Right lobe of liver (tissue), 4 donors: ENCODE results near the gene C2CD4D.

Source experiments
- POLR2A ChIP-seq: fragments of 450-650 bp; IDR thresholded peaks from one replicate; pipeline ENCODE4 v1.6.1; 2017; ENCODE audit warnings: antibody characterized with exemption, mild to moderate bottlenecking
- TF ChIP-seq, protein P1 (sequence below), 4 donors: fragments of 200-600 bp in 3 of 4; fragments of 450-650 bp in 1 of 4; IDR thresholded peaks; one replicate each; pipeline versions ENCODE4 v1.5.1 to v1.8.0; 2016 to 2022; ENCODE audit warnings: antibody characterized with exemption in 4 of 4, mild to moderate bottlenecking in 2 of 4
- donor health status: DM: no; HTN: no; CAD: no.
- donor health status: DM: no; HTN: no; CAD: no.
- donor health status: DM: no; HTN: yes; CAD: no.

DNA sequence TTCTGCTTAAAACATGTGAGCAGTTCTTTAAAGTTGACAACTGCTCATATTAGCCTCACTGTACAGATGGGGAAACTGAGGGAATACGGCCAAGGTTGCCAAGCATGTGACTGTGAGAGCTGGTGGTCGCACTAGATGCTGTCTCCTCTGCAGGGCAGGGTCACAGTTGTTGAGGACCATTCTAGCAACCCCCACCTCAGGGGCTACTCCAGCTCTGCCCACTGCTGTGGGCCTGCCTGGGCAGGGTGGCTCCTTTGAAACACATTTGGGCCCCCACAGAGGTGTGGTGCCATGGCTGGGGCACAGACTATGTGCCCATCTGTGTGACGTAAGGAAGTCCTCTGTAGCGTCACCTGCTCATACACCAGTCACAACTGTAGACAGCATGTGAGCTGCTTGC, 13.1 kb upstream of the C2CD4D start:
- TF ChIP-seq, protein P1, sequence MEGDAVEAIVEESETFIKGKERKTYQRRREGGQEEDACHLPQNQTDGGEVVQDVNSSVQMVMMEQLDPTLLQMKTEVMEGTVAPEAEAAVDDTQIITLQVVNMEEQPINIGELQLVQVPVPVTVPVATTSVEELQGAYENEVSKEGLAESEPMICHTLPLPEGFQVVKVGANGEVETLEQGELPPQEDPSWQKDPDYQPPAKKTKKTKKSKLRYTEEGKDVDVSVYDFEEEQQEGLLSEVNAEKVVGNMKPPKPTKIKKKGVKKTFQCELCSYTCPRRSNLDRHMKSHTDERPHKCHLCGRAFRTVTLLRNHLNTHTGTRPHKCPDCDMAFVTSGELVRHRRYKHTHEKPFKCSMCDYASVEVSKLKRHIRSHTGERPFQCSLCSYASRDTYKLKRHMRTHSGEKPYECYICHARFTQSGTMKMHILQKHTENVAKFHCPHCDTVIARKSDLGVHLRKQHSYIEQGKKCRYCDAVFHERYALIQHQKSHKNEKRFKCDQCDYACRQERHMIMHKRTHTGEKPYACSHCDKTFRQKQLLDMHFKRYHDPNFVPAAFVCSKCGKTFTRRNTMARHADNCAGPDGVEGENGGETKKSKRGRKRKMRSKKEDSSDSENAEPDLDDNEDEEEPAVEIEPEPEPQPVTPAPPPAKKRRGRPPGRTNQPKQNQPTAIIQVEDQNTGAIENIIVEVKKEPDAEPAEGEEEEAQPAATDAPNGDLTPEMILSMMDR (IDR thresholded peaks at IDR 0.05), result no peak
- no peak for TF ChIP-seq POLR2A
